Stimulated activated CD8-positive, alpha-beta memory T cell treated with anti-CD3 and anti-CD28 coated beads, Interleukin-7, amount 100 ng/mL, for 1 hour (primary cell): ENCODE results near the gene APH1A.
A peak's percentile ranks its signal among the peaks of the same experiment; 100 is the strongest.
"Not testable (repeated sequence)": the region's sequence is repeated elsewhere in the genome, so short reads cannot be mapped to it uniquely, and the experiment has no call there.

ENCODE experiments used
- DNase-seq, 2 donors: peaks; one replicate each; pipeline ENCODE4 v3.0.0-alpha.2; 2020; ENCODE audit warnings: low read depth in 2 of 2

APH1A gene

GRCh38 chr1:150268340-150268704 lies 494 bp downstream of the APH1A start:
- peak in 1 of 2 donors; percentile 5 for DNase-seq

DNA sequence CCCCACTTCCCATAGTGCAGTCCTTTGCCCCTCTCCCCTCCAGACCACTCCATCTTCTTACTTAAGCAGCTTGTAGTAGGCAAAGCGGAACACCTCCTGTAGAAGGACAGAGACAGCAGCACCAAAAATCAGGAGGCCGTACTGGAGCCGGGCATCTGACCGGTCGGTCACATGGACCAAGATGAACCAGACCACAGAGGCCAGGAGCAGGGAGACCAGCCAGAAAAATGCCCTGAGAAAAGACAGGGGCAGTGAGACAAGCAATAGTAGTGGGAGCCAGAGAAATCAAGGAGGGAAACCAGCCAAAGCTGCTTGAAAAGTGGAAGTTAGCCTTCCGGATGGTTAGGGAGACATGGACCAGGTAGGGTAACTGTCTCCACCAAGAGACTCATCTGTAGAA lies 920 bp downstream of the APH1A start:
- no peak for DNase-seq

GRCh38 chr1:150263549-150263948 lies 5.3 kb downstream of the APH1A start:
- DNase-seq, result no peak

DNA sequence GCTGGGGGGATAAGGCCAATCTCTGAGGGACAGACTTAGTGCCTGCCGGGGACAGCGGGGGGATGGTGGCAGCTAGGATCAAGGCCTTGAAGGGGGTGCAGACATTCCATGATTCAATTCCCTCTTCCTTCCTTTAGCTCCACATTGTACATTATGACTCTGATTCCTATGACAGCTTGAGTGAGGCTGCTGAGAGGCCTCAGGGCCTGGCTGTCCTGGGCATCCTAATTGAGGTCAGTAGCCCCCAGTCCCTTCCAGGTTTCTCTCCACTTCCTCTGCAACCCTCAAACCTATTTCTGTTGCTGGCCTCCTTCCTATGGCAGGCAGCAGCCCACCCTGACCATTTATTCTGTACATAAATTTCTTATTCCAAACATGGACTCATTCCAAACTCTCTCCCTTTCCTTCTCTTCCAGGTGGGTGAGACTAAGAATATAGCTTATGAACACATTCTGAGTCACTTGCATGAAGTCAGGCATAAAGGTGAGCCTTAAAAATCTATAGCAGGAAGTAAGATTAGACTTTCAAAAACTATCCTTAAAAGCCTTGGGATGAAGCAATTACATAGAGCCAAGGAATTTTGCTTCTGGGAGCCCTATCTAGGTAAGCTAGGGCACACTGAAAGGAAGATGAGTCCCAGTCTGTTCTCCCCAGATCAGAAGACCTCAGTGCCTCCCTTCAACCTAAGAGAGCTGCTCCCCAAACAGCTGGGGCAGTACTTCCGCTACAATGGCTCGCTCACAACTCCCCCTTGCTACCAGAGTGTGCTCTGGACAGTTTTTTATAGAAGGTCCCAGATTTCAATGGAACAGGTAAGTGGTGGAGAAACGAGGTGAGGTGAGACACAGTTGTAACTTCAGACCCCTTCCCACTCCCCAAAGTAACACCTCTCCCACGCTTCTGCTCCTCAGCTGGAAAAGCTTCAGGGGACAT lies 6.2 kb downstream of the APH1A start:
- DNase-seq, result no peak

DNA sequence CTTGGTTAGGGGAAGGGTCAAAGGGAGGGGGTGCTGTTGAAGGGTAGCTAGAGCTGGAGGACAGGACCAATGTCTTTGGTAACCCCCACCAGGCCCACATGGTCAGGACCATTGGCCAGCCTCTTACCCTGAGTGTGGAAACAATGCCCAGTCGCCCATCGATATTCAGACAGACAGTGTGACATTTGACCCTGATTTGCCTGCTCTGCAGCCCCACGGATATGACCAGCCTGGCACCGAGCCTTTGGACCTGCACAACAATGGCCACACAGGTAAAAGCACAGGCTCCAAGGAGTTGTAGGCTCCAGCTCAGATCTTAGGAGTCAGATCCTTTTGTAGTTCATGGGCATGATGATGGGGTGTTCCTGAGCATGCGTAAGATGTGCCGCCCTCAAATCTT lies 7.4 kb downstream of the APH1A start:
- DNase-seq, result no peak

- DNase-seq, result no peak
These were observed 8.8 kb downstream of the APH1A start for GRCh38 chr1:150259758-150260669.

DNA sequence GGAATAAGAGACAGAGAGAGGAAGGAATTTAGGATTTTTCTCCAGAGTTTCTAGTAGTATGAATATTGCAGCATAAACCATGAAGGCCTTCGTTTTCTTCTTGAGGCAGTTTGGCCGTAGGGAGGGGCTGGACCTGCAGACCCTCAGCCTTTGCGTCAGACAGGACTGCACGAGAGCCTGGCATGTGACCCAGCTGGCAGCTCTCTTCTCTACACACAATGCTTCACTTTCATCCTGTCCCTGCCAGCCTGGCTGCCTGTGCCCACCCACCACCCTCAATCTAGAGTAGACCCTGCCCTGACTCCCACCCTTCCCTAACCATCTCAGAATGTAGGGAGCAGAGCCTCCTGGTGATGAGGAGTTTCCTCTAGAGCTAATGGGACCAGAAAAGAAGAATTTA lies 9.6 kb downstream of the APH1A start:
- DNase-seq, result no peak

DNA sequence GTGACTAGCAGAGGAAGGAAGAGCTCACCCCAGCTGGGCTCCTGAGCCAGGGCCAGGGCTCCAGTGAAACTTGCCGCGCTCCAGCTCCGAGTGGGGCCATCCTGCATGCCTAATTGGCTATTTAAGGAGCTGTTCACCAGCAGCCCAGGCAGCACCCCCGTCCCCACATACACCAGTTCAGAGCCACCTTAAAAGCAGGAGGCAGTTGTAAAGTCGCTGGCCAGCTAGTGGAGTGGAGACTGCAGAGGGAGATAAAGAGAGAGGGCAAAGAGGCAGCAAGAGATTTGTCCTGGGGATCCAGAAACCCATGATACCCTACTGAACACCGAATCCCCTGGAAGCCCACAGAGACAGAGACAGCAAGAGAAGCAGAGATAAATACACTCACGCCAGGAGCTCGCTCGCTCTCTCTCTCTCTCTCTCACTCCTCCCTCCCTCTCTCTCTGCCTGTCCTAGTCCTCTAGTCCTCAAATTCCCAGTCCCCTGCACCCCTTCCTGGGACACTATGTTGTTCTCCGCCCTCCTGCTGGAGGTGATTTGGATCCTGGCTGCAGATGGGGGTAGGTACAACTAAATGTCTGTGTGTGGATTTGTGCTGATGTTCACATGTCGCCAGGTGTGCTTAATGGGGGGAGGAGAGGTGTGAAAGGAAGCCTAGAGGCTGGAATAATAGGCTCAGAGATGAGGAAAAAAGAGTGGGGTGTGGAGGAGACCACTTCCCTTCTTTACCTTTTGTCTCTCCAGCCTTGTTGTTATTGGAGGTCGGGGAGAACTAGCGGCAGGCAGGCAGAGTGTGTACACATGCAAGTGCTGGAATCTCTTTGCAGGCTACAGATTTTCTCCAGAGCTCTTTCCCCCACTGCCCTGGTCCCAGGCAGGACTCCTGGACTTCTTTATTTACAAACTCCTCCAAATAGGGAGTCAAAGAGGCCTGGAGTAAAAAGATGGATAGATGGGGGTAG lies 10.9 kb downstream of the APH1A start, which contains the start of gene CA14:
CA14 (plus strand) TSS at position 151 of the 962 bp plus-strand sequence; CDS start at position 506, 355 bp downstream.
- DNase-seq, result no peak

DNA sequence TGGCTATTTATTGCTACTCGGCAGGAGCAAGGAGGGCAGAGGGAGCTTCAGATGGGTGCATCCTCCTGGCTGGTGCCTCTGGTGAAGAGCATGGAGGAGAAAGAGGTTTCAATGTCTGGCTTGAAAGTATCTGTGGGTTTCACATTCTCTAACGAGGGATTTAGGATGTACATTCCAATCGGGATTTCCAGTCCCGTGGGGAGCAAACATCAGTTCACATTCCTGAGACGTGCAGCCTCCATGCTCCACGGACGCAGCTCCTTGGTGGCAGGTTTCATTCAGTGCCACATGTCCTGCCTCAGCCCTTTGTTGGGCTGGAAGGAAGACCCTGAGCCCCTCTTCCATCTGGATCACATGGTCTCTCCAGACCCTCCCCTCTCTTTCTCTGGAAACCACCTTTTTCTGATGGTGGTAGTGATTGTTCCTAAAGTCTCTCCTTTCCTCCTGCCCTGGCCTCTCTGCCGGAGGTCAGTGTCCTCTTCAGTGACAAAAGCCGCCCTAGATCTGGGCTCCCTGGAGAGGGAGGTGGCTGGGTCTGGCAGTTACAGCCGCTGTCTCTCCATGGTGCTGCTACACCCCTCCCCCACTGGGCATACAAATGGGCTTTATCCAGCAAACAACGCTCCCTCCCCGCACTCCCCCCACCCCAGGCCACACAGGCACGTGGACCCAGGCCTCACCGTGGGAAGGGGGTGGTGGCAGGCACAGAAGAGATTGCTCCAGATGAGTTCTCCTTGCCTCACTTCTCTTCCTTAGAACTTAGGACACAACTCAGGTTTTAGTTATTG lies 12.1 kb downstream of the APH1A start:
- DNase-seq, result no peak

DNA sequence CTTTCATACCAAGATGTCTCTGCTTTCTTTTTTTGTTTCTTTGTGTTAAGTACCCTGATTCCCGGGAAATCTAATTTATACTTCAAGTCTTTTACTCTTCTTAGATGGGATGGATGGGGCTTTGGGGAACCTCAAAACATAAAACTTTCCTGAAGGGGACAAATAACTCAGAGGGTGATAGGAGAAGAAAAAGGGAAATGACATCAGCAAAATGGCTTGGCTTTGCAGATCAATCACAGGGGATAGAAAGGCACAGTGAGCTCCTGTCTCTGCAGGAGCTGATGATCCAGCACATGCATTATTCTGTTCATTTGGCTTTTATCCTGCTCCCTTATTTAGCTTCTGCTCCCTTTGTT lies 12.6 kb downstream of the APH1A start:
- no peak for DNase-seq

GRCh38 chr1:150249936-150250335 lies 18.9 kb downstream of the APH1A start:
- no peak for DNase-seq

- no peak for DNase-seq
These were observed 25.8 kb downstream of the APH1A start for GRCh38 chr1:150243003-150243402.

- DNase-seq, result no peak
These were observed 31.1 kb downstream of the APH1A start for GRCh38 chr1:150237746-150238145.

- not testable (repeated sequence) for DNase-seq
These were observed 31.6 kb downstream of the APH1A start for GRCh38 chr1:150237176-150237575.

- DNase-seq, result no peak
These were observed 32.2 kb downstream of the APH1A start for GRCh38 chr1:150236614-150237100.

DNA sequence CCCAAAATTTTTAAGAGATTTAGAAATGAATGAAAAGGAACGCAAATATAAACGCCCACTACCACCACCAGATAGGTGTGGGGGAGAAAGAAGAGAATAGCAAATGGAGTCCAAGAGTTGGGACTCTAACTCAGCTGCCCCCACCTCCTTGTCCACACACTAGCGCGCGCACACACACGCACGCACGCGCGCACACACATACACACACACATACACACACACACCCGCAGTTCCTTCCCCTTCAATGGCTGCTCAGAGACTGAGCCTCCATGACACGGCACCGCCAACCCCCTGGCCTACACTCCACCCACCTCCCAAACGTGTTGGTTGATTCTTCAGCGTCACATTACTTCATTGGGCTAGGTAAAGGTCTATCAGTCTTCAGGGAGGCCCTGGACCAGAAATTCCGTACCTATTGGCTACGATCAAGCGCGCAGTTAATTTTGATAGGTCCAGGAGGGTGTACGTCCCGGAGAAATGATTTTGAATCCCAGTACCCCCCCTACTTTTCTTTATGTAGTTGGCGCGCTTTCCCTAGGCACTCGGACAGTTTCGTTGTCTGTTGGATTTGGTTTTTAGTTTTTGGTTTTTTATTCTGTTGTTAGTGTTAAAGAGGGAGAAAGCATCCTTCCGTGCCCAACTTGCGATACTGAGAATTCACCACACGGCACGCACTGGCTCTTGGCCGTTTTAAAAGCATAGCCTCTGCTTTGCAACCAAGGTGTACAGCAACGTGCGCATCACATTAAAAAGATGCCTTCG lies 32.8 kb downstream of the APH1A start, which contains the start of gene ANP32E:
ANP32E (minus strand) TSS at position 261 of the 762 bp plus-strand sequence. CDS start 326 bp downstream, outside the sequence.
- peak; percentile 79 to 81 for DNase-seq

DNA sequence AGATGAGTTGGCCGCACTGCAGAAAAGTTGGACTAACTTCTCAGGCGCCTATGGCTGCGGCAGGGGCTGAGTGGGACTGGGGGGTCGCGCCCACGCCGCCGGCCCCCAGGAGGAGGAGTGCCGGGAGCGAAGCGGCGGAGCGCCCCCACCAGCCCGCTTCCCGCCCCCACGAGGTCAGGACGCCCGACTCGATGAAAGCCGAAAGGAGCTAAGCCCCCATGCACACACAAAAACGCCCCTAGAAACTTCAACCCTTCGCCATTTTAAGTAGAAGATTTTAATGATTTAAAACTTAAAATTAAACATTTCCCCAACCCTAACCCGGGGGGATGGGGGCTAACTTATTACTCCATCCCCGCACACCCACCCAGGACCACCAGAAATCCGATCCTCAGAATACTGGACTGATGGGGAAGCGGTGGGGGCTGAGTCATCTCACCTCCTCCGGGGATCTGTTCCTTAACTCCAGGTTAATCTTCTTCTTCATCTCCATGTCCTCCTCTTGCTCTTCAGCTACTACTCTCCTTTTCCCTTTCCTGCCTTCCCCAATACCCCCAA lies 33.4 kb downstream of the APH1A start:
- DNase-seq, result no peak

DNA sequence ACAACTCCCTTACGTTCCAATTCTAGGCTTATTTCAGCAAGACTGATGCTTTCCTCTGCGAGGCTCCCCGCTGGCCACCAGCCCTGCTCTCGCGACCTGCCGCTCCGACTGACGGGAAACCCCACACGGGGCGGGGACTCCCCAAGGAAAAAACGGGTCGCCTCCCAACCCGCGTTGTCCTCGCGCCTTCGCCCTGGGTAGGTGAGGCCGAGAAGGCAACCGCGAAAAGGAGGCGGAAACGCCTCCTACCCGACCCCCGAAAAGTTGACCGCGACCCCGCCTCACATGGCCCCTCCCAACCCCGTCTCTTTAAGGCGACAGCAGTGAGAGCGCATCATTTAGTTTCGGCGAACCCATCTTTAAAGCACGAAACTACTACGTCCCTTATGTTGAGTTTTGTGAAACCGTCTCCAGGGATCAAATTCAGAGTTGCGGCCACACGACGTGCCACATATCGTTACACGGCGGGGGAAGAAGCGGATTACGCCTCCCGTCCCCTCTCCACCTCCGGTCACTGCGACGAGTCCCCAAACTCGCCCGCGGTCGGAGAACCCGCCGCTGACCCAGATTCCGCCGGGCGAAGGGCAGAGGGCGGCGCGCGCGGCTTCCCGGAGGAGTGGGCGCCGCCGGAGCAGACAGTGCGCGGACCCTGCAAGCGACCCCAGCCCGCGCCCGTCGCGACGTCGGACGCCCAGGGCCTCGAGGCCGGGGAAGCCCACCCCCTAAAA lies 34.1 kb downstream of the APH1A start:
- DNase-seq, result peak; percentile 76 to 78

DNA sequence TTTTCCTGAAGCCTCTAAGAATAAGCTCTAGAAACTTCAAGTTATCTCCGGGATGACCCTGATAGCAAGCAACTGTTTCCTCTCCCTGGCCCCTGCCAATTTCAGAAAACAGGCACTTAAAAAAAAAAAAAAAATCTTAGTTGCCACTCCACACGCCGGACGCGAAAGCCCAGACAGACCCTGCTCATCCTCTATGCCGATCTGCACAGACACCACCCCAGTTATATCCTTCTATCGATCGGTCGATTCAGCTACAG lies 34.6 kb downstream of the APH1A start:
- DNase-seq, result no peak
